Glutamatergic neuron (in vitro differentiated cells): ENCODE measurements around the gene BLM. TPM values are rescaled to one million over a fixed set of nuclear protein-coding genes. Genes with fewer than 3 reads are reported as not detected.

ENCODE experiments used
- DNase-seq: peaks from one replicate; pipeline ENCODE4 v3.0.0; 2022
- H3K27ac Mint-ChIP-seq: one replicate; pipeline ENCODE4 v1.8.0; 2020; ENCODE audit warnings: mild to moderate bottlenecking, mixed read lengths, inconsistent platforms; ENCODE audit not compliant: unreplicated experiment
- H3K27me3 Mint-ChIP-seq: one replicate; pipeline ENCODE4 v1.8.0; 2020; ENCODE audit warnings: mild to moderate bottlenecking, moderate library complexity, mixed read lengths, inconsistent platforms; ENCODE audit not compliant: unreplicated experiment
- H3K36me3 Mint-ChIP-seq: one replicate; pipeline ENCODE4 v1.8.0; 2020; ENCODE audit warnings: mild to moderate bottlenecking, mixed read lengths, inconsistent platforms; ENCODE audit not compliant: unreplicated experiment
- H3K4me1 Mint-ChIP-seq: one replicate; pipeline ENCODE4 v1.8.0; 2020; ENCODE audit warnings: mild to moderate bottlenecking, low read depth, mixed read lengths, inconsistent platforms; ENCODE audit not compliant: unreplicated experiment
- H3K4me3 Mint-ChIP-seq: one replicate; pipeline ENCODE4 v1.8.0; 2020; ENCODE audit warnings: mild to moderate bottlenecking, mixed read lengths, inconsistent platforms; ENCODE audit not compliant: unreplicated experiment
- H3K9me3 Mint-ChIP-seq: one replicate; pipeline ENCODE4 v1.8.0; 2020; ENCODE audit warnings: mild to moderate bottlenecking, moderate library complexity, mixed read lengths, inconsistent platforms; ENCODE audit not compliant: unreplicated experiment
- total RNA-seq: library from RNA; stranded (reverse); fragmentation: NEBNext Ultra II Directional; extraction: Animal tissue kit (Norgen Biotek cat#: 25700); gene quantifications from one replicate; pipeline ENCODE4 v1.2.1, GENCODE V29; 2021; ENCODE audit not compliant: unreplicated experiment
- TF ChIP-seq, protein P1 (sequence below): fragments of 200-600 bp; sonication (generic); IDR thresholded peaks from one replicate; pipeline ENCODE4 v1.5.0; 2021; ENCODE audit not compliant: partially characterized antibody, unreplicated experiment

BLM gene
- total RNA-seq, 1 donor from 2014 or later = 5.4 TPM

DNA sequence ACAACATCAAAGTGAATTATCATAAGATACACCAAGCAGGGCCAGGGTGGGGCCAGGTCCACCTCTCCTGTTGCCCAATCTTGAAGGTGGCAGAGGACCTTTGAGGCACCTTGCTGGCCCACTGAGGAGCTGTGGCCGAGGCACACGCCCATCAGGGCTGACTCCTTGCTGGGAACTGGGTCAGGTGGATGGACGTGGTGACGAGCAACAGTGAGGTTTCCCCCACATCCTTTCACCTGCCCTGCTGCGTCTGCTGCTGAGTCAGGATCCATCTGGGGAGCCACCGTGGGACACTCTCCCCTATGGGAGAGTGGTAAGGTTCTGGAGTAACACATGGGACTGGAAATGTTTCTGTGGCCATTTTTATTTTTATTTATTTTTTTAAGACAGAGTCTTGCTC, 134.0 kb downstream of the BLM start:
- H3K27me3 Mint-ChIP-seq = peaks cover 6% of the 10 kb centered on the region
- H3K9me3 Mint-ChIP-seq = peaks cover 1% of the 10 kb centered on the region
- H3K4me1 Mint-ChIP-seq = no peaks in the 10 kb centered on the region
- no peaks in the 10 kb centered on the region for H3K36me3 Mint-ChIP-seq
- no peak overlapping the region for H3K27ac Mint-ChIP-seq
- TF ChIP-seq, protein P1, sequence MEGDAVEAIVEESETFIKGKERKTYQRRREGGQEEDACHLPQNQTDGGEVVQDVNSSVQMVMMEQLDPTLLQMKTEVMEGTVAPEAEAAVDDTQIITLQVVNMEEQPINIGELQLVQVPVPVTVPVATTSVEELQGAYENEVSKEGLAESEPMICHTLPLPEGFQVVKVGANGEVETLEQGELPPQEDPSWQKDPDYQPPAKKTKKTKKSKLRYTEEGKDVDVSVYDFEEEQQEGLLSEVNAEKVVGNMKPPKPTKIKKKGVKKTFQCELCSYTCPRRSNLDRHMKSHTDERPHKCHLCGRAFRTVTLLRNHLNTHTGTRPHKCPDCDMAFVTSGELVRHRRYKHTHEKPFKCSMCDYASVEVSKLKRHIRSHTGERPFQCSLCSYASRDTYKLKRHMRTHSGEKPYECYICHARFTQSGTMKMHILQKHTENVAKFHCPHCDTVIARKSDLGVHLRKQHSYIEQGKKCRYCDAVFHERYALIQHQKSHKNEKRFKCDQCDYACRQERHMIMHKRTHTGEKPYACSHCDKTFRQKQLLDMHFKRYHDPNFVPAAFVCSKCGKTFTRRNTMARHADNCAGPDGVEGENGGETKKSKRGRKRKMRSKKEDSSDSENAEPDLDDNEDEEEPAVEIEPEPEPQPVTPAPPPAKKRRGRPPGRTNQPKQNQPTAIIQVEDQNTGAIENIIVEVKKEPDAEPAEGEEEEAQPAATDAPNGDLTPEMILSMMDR = no peak
- no peak overlapping the region for H3K4me3 Mint-ChIP-seq
- no peak for DNase-seq

DNA sequence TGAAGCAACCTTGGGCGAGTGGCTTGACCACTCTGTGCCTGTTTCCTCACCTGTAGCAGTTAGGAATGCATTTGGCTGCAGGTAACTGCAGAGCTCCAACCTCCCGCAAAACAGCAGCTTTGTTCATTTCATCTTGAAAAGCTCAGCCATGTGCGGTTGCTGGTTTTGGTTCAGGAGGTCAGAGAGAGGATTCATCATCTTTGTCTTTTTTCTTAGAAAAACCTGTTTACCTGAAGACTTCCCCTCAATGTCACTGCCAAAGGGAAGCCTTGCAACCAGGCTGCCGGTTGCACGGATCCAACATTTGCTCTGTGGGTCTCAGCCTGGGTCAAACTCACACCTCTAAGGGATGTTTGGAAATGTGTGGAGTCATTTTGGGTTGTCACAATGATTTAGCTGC, 134.8 kb downstream of the BLM start:
- Mint-ChIP-seq H3K9me3 (no peaks in the 10 kb centered on the region), H3K4me3 (no peak overlapping the region), H3K27me3 (peaks cover 5% of the 10 kb centered on the region), H3K4me1 (no peaks in the 10 kb centered on the region), H3K36me3 (no peaks in the 10 kb centered on the region), H3K27ac (no peak overlapping the region)
- no peak for DNase-seq
- TF ChIP-seq, protein P1 = no peak

GRCh38 chr15:90855139-90855538, 138.0 kb downstream of the BLM start:
- no peaks in the 10 kb centered on the region for H3K36me3 Mint-ChIP-seq
- TF ChIP-seq, protein P1 = no peak
- no peak overlapping the region for H3K4me3 Mint-ChIP-seq
- H3K27me3 Mint-ChIP-seq = peaks cover 5% of the 10 kb centered on the region
- no peak for DNase-seq
- peaks cover 5% of the 10 kb centered on the region for H3K4me1 Mint-ChIP-seq
- H3K9me3 Mint-ChIP-seq = no peaks in the 10 kb centered on the region
- no peak overlapping the region for H3K27ac Mint-ChIP-seq

DNA sequence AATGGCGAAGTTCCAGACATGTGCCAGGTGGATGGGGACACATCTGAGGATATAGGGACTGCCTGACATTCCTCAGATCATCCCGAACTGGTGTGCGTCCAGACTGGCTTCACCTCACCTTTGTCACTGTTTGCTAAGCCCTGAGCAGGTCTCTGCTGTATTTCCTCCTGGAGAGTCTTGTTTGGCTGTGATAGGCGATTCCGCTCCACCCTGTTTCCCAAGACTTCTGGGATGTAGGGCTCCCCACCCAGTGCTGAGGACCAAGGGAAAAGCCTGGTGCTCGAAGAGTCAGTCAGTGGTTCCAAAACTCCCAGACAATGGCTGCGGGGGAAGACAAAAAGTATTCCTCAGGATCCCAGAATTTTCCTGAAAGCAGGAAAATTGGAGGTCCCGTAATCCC, 140.2 kb downstream of the BLM start:
- no peaks in the 10 kb centered on the region for H3K9me3 Mint-ChIP-seq
- TF ChIP-seq, protein P1 = no peak
- peaks cover 5% of the 10 kb centered on the region for H3K27me3 Mint-ChIP-seq
- no peak for DNase-seq
- H3K27ac Mint-ChIP-seq = no peak overlapping the region
- no peak overlapping the region for H3K4me3 Mint-ChIP-seq
- H3K4me1 Mint-ChIP-seq = peaks cover 5% of the 10 kb centered on the region
- H3K36me3 Mint-ChIP-seq = no peaks in the 10 kb centered on the region

- Mint-ChIP-seq H3K27me3 (peaks cover 5% of the 10 kb centered on the region), H3K36me3 (no peaks in the 10 kb centered on the region), H3K27ac (no peak overlapping the region), H3K4me3 (no peak overlapping the region), H3K4me1 (peaks cover 5% of the 10 kb centered on the region), H3K9me3 (no peaks in the 10 kb centered on the region)
- DNase-seq = no peak
- TF ChIP-seq, protein P1 = no peak
These were observed 140.8 kb downstream of the BLM start for GRCh38 chr15:90857883-90858443.
